Measurements from ENCODE around the gene PCSK5. TPM values are rescaled to one million over a fixed set of nuclear protein-coding genes. Genes with fewer than 3 reads are reported as not detected.

Gene PCSK5
- total RNA-seq, 1 experiment from 2014 or later = 6.9 TPM

GRCh38 chr9:76358628-76359280 is 468.3 kb downstream of the PCSK5 start:
- POLR2A ChIA-PET = no interaction called here
- BruUV-seq (replicated peaks) = no TSS peak
- H3K36me3 ChIP-seq (ENCODE audit: control insufficient read depth in 1 of 2, insufficient read depth in 2 of 2, low read length in 2 of 2) = no peaks in the 10 kb centered on the region
- no peaks in the 10 kb centered on the region for H3K4me1 ChIP-seq (ENCODE audit: control insufficient read depth in 1 of 2, insufficient read depth in 2 of 2, low read length in 2 of 2)
- DNase-seq (ENCODE audit: low read depth, low spot score) (no peak), ATAC-seq (no peak)
- H3K27me3 ChIP-seq (ENCODE audit: insufficient read depth, low read length) = no peaks in the 10 kb centered on the region
- no peaks in the 10 kb centered on the region for H3K79me2 ChIP-seq (ENCODE audit: insufficient read depth, low read length)
- intact Hi-C loops (cut with micrococcal nuclease) = no loop called here
- no peaks in the 10 kb centered on the region for H4K20me1 ChIP-seq (ENCODE audit: insufficient read depth)
- H3K9ac ChIP-seq (ENCODE audit: low read length) = no peak overlapping the region
- no peaks in the 10 kb centered on the region for H3K9me2 ChIP-seq (ENCODE audit: insufficient read depth)
- no peak overlapping the region for H3K27ac ChIP-seq (ENCODE audit: low read depth, low read length)
- H3K9me3 ChIP-seq (ENCODE audit: control insufficient read depth in 1 of 2, insufficient read depth in 1 of 2, low read depth in 1 of 2, low read length in 2 of 2) = no peaks in the 10 kb centered on the region
- no peak overlapping the region for H2AFZ ChIP-seq (ENCODE audit: low read depth, low read length, poor library complexity, severe bottlenecking)
- TF ChIP-seq POLR2AphosphoS5 (IDR thresholded peaks at IDR 0.05; ENCODE audit: low read depth, low read length) (no peak), CTCF (IDR thresholded peaks at IDR 0.05 in 2 of 3, conservative IDR thresholded peaks at IDR 0.05 in 1 of 3; ENCODE audit: borderline replicate concordance in 1 of 3, insufficient read depth in 1 of 3, low read depth in 2 of 3, low read length in 2 of 3) (no peak), EZH2phosphoT487 (IDR thresholded peaks at IDR 0.05; ENCODE audit: borderline replicate concordance) (no peak), CBX3 (IDR thresholded peaks at IDR 0.05; ENCODE audit: low read depth) (no peak), SRF (IDR thresholded peaks at IDR 0.05; ENCODE audit: low read depth) (no peak), SP1 (IDR thresholded peaks at IDR 0.05; ENCODE audit: low read depth) (no peak), EGR1 (IDR thresholded peaks at IDR 0.05; ENCODE audit: low read depth) (no peak), JUND (IDR thresholded peaks at IDR 0.05) (no peak), ZNF274 (IDR thresholded peaks at IDR 0.05; ENCODE audit: low read depth, low read length) (no peak), MAX (IDR thresholded peaks at IDR 0.05) (no peak), TCF7L2 (IDR thresholded peaks at IDR 0.05; ENCODE audit: borderline replicate concordance, extremely low read depth, insufficient read depth, insufficient read length) (no peak), POLR2A (IDR thresholded peaks at IDR 0.05; ENCODE audit: borderline replicate concordance, extremely low read depth, insufficient read depth, insufficient read length) (no peak), ZFX (IDR thresholded peaks at IDR 0.05) (no peak), ELF1 (IDR thresholded peaks at IDR 0.05; ENCODE audit: borderline replicate concordance, low read depth) (no peak), YY1 (IDR thresholded peaks at IDR 0.05; ENCODE audit: extremely low read depth, insufficient replicate concordance, low read depth, low read length) (no peak), FOSL1 (IDR thresholded peaks at IDR 0.05; ENCODE audit: low read depth) (no peak)
- H3K4me2 ChIP-seq (ENCODE audit: low read length) = no peak overlapping the region
- RAD21 ChIA-PET (ENCODE audit: low non-redundant PET in 1 of 2, low total read pairs in 2 of 2, uncharacterized antibody in 2 of 2, unreplicated experiment in 2 of 2) = no interaction called here
- CTCF ChIA-PET = no interaction called here
- no peak overlapping the region for H3K4me3 ChIP-seq (replicated peaks in 1 of 2; ENCODE audit: low read depth in 1 of 2, low read length in 2 of 2)
